Measurements from ENCODE around the gene CBX2. TPM values are rescaled to one million over a fixed set of nuclear protein-coding genes. Genes with fewer than 3 reads are reported as not detected.

The CBX2 gene
- total RNA-seq, 2 experiments from 2014 or later, result 2.5 to 3.1 TPM

DNA sequence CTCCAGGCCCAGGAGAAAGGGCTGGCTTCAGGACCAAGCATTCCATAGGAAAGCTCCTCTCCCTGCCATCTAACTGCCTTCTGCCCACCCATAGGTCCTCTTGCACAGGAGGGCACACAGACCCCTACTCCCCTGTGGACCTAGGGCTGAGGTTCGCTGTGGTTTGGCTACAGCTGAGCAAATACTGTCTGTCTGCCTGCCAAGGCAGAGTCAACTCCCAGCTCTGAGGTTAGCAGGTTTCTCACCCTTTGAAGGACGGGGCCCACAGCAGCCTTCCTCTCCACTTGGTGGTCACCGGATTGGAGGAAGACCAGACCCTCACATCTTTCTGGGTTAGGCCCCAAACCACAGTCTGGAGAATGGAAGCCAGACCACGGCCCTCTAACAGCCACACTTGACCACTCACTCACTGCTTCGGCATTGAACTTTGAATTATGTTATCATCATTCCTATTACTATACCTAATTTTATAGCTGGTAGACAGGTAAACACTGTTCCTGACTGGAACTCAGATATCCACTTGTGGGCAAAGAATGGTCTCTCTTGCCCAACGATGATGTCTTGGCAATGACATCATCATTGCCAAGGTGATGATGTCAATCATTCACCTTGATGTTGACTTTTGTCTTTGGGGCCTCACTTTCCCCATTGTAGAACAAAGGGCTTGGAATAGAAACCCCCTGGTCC lies 47.1 kb downstream of the CBX2 start:
- H3K27me3 Mint-ChIP-seq, result peaks cover 2% of the 10 kb centered on the region
- no peaks in the 10 kb centered on the region for H3K9me3 Mint-ChIP-seq
- DNase-seq, result no peak
- ChIA-PET POLR2A (interaction anchor here (1.6 kb wide), 1 partner anchor 13 kb away, joined by 4 read pairs; no protein-coding TSS in a partner anchor), CTCF (interaction anchor here (1.1 to 1.3 kb wide), 2 partner anchors 14 to 50 kb away, joined by 3 to 4 read pairs; partner anchors contain the start of gene CBX4)
- no peaks in the 10 kb centered on the region for H3K36me3 Mint-ChIP-seq
- no peak overlapping the region for H3K4me3 Mint-ChIP-seq
- peaks cover 9% of the 10 kb centered on the region for H3K4me1 Mint-ChIP-seq (ENCODE audit: low read depth)
- H3K27ac Mint-ChIP-seq, result no peak overlapping the region
- intact Hi-C loops (cut with micrococcal nuclease), result no loop called here

DNA sequence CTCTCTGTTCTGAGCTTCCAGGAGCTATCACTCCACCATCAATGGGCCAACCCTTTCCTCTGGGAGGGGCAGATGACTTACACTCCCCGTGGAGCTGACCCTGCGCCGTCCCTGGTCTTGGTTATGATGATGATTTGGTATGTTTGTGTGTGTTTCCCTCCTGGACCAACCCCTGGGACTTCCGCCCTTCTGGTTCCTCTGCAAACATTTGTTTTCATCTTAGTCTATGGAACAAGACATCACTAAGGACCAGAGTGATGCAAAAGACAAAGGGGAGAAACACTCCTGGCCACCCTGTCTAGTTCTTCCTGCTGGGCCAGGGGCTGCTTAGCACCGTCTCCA lies 47.6 kb downstream of the CBX2 start:
- CTCF ChIA-PET, result interaction anchor here (1.1 to 1.3 kb wide), 3 partner anchors 10 to 50 kb away, joined by 3 to 4 read pairs (median 4); partner anchors contain the start of gene CBX4
- Mint-ChIP-seq H3K27me3 (peaks cover 2% of the 10 kb centered on the region), H3K4me1 (ENCODE audit: low read depth) (peaks cover 9% of the 10 kb centered on the region), H3K9me3 (no peaks in the 10 kb centered on the region), H3K27ac (no peak overlapping the region), H3K4me3 (no peak overlapping the region), H3K36me3 (no peaks in the 10 kb centered on the region)
- POLR2A ChIA-PET, result interaction anchor here (1.6 kb wide), 1 partner anchor 13 kb away, joined by 4 read pairs; no protein-coding TSS in a partner anchor
- no peak for DNase-seq
- intact Hi-C loops (cut with micrococcal nuclease), result no loop called here

DNA sequence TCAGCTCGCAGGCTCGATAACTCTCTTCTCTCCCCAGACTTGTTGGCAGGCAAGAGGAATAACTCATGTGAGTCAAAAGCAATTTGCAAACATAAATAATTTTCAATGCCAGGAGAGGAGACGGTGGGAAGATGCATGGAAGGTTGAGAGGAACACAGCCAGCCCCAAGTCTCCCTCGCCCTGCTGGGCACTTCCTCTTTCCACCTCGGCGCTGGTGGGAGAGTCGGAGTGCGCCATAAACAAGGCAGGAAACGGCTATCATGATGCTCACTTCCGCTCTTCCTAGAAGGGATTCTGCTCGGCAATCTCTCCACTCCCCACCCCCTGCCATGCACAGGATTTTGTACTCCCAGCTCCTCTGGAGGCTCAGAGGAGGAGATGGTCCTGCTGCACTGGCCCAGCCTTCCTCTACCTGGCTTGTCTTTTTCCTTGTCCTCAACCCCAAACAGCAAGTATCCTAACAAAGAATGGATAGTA lies 48.3 kb downstream of the CBX2 start:
- POLR2A ChIA-PET, result no interaction called here
- no peaks in the 10 kb centered on the region for H3K36me3 Mint-ChIP-seq
- no peak overlapping the region for H3K4me3 Mint-ChIP-seq
- CTCF ChIA-PET, result interaction anchor here (1.1 to 1.3 kb wide), 2 partner anchors 10 to 12 kb away, joined by 4 read pairs; partner anchors contain the start of gene CBX4
- H3K9me3 Mint-ChIP-seq, result no peaks in the 10 kb centered on the region
- intact Hi-C loops (cut with micrococcal nuclease), result no loop called here
- peaks cover 9% of the 10 kb centered on the region for H3K4me1 Mint-ChIP-seq (ENCODE audit: low read depth)
- DNase-seq, result no peak
- no peak overlapping the region for H3K27ac Mint-ChIP-seq
- peaks cover 1% of the 10 kb centered on the region for H3K27me3 Mint-ChIP-seq

DNA sequence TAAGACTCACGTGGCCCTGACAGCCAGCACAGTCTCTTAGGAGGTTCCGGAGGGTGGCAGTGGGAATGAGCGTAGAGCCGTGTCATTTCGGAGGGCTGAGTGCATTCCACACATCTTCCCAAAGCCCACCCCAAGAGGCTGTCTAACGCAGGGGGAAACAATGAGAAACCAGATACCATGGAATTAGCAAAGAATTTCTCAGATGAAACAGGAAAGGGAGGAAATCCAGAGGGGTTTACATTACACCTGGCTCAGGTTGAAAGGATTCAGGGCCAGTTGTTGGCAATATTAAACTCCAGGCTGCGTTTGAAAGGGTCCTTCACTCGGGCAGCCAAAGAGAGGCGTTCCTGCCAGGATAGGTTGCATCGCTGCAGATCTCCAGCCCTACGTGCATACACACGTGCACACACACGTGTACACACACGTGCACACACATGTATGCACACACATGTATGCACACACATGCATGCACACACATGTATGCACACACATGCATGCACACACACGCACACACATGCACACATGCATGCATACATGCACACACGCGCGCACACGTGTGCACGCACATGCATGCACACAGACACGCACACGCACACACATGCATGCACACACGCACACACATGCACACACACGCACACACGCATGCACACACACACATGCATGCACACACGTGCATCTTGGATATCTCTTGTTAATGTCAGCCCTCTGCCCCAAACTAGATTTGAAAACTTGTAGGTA lies 49.1 kb downstream of the CBX2 start:
- ChIA-PET POLR2A (no interaction called here), CTCF (no interaction called here)
- Mint-ChIP-seq H3K4me1 (ENCODE audit: low read depth) (peaks cover 9% of the 10 kb centered on the region), H3K27me3 (no peaks in the 10 kb centered on the region), H3K27ac (no peak overlapping the region), H3K36me3 (no peaks in the 10 kb centered on the region), H3K9me3 (no peaks in the 10 kb centered on the region), H3K4me3 (no peak overlapping the region)
- intact Hi-C loops (cut with micrococcal nuclease), result no loop called here
- DNase-seq, result no peak

DNA sequence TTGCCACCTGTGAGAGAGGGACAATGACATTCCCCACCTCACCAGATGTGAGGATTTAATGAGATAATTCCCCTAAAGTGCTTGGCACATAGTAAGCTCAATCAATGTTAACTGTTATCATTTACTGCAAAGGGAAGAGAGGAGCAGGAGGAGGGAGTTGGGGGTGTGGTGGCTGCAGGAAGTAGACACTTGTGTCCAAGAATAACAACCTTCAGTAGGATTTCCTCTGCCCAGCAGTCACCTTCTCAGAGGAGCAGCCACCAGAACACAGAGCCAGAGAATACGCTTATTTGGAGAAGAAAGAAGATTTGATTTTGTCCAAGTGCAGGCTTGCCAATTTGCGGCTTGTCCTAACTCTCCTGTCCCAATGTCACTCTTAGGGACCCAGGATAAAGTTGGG lies 51.1 kb downstream of the CBX2 start:
- intact Hi-C loops (cut with micrococcal nuclease), result no loop called here
- Mint-ChIP-seq H3K9me3 (no peaks in the 10 kb centered on the region), H3K36me3 (no peaks in the 10 kb centered on the region), H3K27ac (no peak overlapping the region), H3K27me3 (no peaks in the 10 kb centered on the region), H3K4me3 (no peak overlapping the region), H3K4me1 (ENCODE audit: low read depth) (peaks cover 13% of the 10 kb centered on the region)
- DNase-seq, result no peak
- POLR2A ChIA-PET, result no interaction called here
- CTCF ChIA-PET, result interaction anchor here (1.0 kb wide), 1 partner anchor 11 kb away, joined by 3 read pairs; the partner anchor contains the start of gene CBX4

DNA sequence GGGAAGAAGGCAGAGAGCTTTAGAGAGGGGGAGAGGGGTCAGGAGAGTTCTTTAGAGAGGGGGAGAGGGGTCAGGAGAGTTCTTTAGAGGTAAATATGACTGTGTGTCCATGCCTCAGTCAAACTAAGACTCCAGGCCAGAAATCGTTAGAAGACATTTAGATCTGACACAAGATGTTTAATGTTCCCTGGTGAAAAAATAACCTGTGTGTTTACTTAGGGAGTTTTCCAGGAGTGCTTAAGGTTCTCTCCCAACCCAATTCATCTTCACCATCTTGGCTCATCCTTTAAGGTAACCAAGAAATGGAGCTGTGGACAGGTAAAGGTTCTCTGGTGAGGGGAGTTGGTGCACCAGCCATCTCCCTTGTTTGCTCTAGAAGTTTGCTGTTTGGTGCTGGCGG lies 51.5 kb downstream of the CBX2 start:
- peaks cover 2% of the 10 kb centered on the region for H3K36me3 Mint-ChIP-seq
- H3K9me3 Mint-ChIP-seq, result no peaks in the 10 kb centered on the region
- H3K27me3 Mint-ChIP-seq, result no peaks in the 10 kb centered on the region
- DNase-seq, result no peak
- POLR2A ChIA-PET, result no interaction called here
- no peak overlapping the region for H3K27ac Mint-ChIP-seq
- CTCF ChIA-PET, result interaction anchor here (1.0 kb wide), 1 partner anchor 10 kb away, joined by 3 read pairs; the partner anchor contains the start of gene CBX4
- intact Hi-C loops (cut with micrococcal nuclease), result no loop called here
- peaks cover 13% of the 10 kb centered on the region for H3K4me1 Mint-ChIP-seq (ENCODE audit: low read depth)
- H3K4me3 Mint-ChIP-seq, result no peak overlapping the region

DNA sequence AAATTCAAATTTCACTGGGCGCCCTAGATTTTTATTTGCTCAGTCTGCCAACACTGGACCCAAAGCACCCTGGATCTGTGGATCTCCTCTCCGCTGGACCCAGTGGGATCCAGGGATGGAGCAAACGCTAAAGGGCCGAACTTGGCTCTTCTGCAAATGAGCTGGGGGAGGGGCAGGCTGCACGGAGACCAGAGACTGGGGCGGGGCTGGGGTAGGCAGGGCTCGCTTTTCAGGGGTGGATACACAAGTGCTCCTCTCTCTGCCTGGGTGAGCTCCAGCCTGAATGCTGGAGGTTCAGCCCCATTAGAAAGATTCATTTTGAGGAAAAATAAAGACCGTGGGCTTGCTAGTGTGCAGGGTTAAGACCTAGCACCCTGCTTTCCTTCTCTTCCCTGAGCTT lies 52.4 kb downstream of the CBX2 start:
- no peaks in the 10 kb centered on the region for H3K9me3 Mint-ChIP-seq
- ChIA-PET POLR2A (interaction anchor here (1.3 kb wide), 1 partner anchor 8 kb away, joined by 3 read pairs; no protein-coding TSS in a partner anchor), CTCF (interaction anchor here (1.4 kb wide), 1 partner anchor 10 kb away, joined by 5 read pairs; no protein-coding TSS in a partner anchor)
- intact Hi-C loops (cut with micrococcal nuclease), result no loop called here
- no peaks in the 10 kb centered on the region for H3K27me3 Mint-ChIP-seq
- peaks cover 20% of the 10 kb centered on the region for H3K4me1 Mint-ChIP-seq (ENCODE audit: low read depth)
- no peak overlapping the region for H3K27ac Mint-ChIP-seq
- DNase-seq, result no peak
- no peak overlapping the region for H3K4me3 Mint-ChIP-seq
- H3K36me3 Mint-ChIP-seq, result peaks cover 9% of the 10 kb centered on the region

DNA sequence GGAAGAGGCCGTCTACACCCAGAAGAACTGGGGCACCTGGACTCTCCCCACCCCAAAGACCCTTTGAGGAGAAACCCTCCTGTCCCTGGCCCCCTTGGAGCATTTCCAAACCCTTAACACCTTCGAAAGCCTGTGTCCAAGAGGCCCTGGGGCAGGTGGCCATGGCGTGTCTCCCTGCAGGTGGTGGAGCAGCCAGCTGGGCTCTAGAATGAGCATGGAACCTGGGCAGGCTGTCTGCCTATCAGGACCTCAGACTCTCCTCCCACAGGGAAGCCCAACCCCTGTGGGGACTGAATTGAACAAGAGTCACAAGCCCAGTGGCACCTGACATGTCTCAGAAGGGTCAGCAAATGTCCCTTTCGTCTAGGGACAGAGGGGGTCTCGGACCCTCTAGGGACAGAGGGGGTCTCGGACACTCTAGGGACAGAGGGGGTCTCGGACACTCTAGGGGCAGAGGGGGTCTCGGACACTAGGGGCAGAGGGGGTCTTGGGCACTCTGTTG lies 52.9 kb downstream of the CBX2 start:
- intact Hi-C loops (cut with micrococcal nuclease), result no loop called here
- no peak for DNase-seq
- no peak overlapping the region for H3K27ac Mint-ChIP-seq

DNA sequence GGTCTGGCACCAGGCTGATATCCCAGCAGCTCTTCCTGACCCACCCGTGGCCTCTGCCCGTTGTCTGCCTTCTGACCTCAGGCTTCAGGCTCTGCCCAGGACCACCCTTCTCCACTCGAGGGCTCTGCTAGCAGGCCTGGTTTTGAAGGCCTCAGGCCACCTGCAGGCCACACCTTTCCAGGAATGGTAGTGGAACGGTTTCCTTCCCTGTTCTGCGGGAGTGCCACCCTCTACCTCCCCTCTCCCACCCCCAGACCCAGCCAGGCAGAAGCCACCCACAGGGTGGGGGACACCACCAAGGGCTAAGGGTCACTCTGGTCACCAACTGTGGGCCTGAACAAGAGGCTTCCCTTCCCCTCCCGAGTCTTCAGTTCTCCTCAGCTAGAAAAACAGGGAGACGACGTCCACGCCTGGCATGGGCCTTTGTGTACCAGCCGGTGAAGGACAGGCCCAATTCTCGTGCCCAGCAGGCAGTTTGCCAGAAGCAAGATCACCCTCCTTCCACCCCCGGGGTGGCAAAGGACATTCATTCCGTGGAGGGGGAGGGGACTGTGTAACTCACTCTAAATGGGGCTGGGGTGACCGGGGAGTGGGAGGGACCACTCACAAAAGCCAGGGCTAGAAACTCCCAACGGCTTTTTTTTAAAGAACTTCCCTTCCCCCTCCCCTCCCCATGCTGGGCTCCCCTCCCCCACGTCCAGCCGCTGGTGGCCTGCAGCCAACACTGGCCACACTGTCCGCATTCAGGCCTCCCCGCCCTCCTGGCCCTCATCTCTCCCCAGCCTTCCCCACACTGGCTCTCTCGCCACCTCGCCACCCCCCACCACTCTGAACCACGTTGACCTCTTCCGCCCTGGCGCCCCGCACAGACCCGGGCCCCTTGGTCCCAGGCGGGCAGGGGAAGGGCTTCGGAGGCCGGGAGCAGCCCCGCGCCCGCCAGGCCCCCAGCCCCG lies 53.6 kb downstream of the CBX2 start:
- no peaks in the 10 kb centered on the region for H3K27me3 Mint-ChIP-seq
- intact Hi-C loops (cut with micrococcal nuclease), result no loop called here
- peaks cover 14% of the 10 kb centered on the region for H3K4me1 Mint-ChIP-seq (ENCODE audit: low read depth)
- DNase-seq, result no peak
- POLR2A ChIA-PET, result interaction anchor here (1.3 kb wide), 1 partner anchor 7 kb away, joined by 3 read pairs; no protein-coding TSS in a partner anchor
- peaks cover 9% of the 10 kb centered on the region for H3K36me3 Mint-ChIP-seq
- CTCF ChIA-PET, result interaction anchor here (1.4 kb wide), 1 partner anchor 9 kb away, joined by 5 read pairs; no protein-coding TSS in a partner anchor
- H3K27ac Mint-ChIP-seq, result no peak overlapping the region
- H3K4me3 Mint-ChIP-seq, result no peak overlapping the region
- H3K9me3 Mint-ChIP-seq, result no peaks in the 10 kb centered on the region

More for the DNA sequence above, 52.9 kb downstream of the CBX2 start:
- ChIA-PET CTCF (interaction anchor here (1.4 kb wide), 1 partner anchor 9 kb away, joined by 5 read pairs; no protein-coding TSS in a partner anchor), POLR2A (interaction anchor here (1.3 kb wide), 1 partner anchor 8 kb away, joined by 3 read pairs; no protein-coding TSS in a partner anchor)
- H3K4me3 Mint-ChIP-seq, result no peak overlapping the region
- H3K4me1 Mint-ChIP-seq (ENCODE audit: low read depth), result peaks cover 20% of the 10 kb centered on the region
- H3K27me3 Mint-ChIP-seq, result no peaks in the 10 kb centered on the region
- H3K36me3 Mint-ChIP-seq, result peaks cover 9% of the 10 kb centered on the region
- H3K9me3 Mint-ChIP-seq, result no peaks in the 10 kb centered on the region

DNA sequence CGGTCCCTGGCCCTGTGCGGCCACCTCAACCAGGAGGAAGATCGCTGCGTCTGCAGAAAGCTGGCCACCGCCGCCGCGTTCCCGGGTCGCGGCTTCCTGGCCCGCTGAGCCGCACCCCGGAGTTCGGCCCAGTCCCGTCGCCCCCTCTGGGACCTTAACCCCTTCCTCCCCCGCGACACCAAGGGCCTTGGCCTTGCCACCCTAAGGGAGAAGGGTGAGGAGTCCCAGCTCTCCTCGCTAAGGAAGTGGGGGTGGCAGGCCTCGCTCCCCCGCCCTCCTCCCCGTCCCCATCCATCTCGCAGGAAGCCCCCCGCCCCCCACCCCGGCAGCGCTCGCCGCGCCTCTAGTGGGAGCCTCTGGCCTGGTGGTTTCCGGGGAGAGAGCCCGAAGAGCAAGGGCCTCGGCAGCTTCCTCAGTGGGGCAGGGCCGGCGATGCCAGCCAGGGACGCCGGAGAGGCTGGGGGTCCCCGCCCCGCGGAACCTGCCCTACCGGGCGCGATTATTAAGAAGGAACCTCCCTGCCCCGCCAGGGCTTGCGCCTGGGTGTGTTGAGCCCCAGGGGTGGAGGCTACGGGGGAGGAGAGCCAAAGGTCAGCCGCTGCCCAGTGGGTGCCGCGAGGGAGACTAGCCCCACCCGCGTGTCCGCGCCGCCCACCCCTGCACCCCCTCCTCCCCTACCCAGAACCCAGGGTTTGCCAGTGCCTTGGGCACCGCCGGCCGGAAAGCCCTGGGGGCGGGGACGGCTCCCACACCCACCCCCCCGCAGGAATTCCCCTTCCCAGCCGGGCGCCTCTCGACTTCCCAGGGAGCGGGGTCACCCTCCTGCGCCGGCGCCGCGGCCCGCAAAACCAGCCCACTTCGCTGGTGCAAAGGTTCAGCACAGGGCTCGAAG lies 54.5 kb downstream of the CBX2 start:
- no peaks in the 10 kb centered on the region for H3K27me3 Mint-ChIP-seq
- peaks cover 9% of the 10 kb centered on the region for H3K36me3 Mint-ChIP-seq
- H3K9me3 Mint-ChIP-seq, result no peaks in the 10 kb centered on the region
- intact Hi-C loops (cut with micrococcal nuclease), result no loop called here
- H3K4me1 Mint-ChIP-seq (ENCODE audit: low read depth), result peaks cover 20% of the 10 kb centered on the region
- DNase-seq, result no peak
- CTCF ChIA-PET, result interaction anchor here (0.6 to 1.6 kb wide), 4 partner anchors 11 to 57 kb away, joined by 3 to 5 read pairs (median 3); no protein-coding TSS in a partner anchor
- no peak overlapping the region for H3K4me3 Mint-ChIP-seq
- no peak overlapping the region for H3K27ac Mint-ChIP-seq
- POLR2A ChIA-PET, result no interaction called here

Data from activated CD4-positive, alpha-beta memory T cell treated with anti-CD3 and anti-CD28 coated beads for 36 hours (primary cell).